HG03439 (cell line): ENCODE results near the gene PCDHA5.
"Not testable (repeated sequence)": the region's sequence is repeated elsewhere in the genome, so short reads cannot be mapped to it uniquely, and the experiment has no call there.

Source experiments
- ATAC-seq: cut with Tn5 transposase; IDR thresholded peaks from one replicate; pipeline ENCODE4 v1.9.1; 2021; ENCODE audit warnings: mild to moderate bottlenecking, moderate library complexity; ENCODE audit not compliant: unreplicated experiment

Gene PCDHA5

GRCh38 chr5:140821375-140822280 is at the start of gene PCDHA5:
Gene PCDHA5 (plus strand): TSS chr5:140821613.
- ATAC-seq: no peak

- ATAC-seq: no peak
Observed at GRCh38 chr5:140780512-140780911, 40.9 kb upstream of the PCDHA5 start.

DNA sequence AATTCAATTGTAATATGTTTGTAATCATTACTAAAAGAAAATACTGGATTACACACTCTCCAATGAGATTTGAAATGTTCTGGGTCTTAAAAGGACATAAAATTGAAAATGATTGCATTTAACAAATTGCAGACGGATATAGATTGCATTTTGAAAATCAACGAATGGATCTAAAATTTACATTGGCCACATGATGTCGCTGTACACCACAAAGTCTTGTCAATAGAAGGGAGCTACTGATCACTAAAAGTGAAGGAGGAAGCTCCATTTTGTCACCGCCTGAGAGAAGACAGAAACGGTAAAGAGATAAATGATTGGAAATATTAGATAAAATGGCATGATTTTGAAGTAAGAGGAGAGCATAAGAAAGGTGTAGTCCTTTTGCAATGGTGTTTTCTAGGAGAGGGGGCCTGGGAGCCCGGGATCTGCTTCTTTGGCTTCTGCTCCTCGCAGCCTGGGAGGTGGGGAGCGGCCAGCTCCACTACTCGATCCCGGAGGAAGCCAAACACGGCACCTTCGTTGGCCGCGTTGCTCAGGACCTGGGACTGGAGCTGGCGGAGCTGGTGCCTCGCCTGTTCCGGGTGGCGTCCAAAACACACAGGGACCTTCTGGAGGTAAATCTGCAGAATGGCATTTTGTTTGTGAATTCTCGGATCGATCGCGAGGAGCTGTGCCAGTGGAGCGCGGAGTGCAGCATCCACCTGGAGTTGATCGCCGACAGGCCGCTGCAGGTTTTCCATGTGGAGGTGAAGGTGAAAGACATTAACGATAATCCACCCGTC is 35.3 kb upstream of the PCDHA5 start, which contains the start of gene PCDHA1:
Gene PCDHA1 (plus strand): TSS at position 236 of the 782 bp plus-strand sequence.
- no peak for ATAC-seq

GRCh38 chr5:140787422-140787821 is 34.0 kb upstream of the PCDHA5 start:
- ATAC-seq: not testable (repeated sequence)

DNA sequence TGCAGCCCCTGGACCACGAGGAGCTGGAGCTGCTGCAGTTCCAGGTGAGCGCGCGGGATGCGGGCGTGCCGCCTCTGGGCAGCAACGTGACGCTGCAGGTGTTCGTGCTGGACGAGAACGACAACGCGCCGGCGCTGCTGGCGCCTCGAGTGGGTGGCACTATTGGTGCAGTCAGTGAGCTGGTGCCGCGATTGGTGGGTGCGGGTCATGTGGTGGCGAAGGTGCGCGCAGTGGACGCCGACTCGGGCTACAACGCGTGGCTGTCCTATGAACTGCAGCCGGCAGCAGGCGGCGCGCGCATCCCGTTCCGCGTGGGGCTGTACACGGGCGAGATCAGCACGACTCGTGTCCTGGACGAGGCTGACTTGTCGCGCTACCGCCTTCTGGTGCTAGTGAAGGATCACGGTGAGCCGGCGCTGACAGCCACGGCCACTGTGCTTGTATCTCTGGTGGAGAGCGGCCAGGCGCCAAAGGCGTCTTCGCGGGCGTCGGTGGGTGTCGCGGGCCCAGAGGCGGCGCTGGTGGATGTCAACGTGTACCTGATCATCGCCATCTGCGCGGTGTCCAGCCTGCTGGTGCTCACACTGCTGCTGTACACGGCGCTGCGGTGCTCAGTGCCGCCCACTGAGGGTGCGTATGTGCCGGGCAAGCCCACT is 33.4 kb upstream of the PCDHA5 start:
- not testable (repeated sequence) for ATAC-seq

DNA sequence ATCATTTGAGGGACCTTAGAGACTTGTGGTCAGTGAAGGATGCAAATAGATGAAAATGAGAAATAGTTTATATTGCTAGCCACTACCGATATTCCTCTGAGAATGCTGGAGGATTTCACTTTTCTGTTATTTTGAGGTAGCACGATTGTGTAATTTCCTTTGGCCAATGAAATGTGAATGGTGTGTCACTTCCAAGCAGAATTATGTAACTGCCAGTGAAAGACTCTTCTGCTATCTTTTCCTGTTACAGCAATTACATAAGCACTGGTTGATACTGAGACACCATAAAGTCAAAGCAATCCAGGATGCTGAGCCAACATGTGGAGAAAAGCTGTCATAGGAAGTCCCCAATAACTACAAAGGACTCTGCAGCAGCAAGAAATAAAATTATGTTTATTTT is 30.3 kb upstream of the PCDHA5 start:
- ATAC-seq: no peak

DNA sequence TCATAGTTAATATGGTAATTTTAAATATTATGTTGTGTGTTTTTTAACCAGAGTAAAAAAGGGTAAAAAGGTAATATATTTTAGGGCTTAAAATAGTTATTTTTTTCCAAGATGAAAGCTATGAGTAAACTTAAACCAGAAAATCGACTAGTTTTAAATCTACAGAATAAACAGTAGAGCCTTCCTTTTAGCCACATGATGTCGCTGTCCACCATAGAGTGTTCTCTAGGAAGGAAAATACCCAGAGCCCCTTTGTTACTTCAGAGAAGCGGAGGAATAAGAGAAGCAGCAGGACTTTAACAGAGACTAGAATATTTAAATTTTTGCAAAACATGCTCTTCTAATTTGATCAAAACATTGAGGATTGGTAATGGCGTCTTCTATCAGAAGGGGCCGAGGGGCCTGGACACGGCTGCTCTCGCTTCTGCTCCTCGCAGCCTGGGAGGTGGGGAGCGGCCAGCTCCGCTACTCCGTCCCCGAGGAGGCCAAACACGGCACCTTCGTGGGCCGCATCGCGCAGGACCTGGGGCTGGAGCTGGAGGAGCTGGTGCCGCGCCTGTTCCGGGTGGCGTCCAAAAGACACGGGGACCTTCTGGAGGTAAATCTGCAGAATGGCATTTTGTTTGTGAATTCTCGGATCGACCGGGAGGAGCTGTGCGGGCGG is 26.7 kb upstream of the PCDHA5 start, which contains the start of gene PCDHA2:
Gene PCDHA2 (plus strand): TSS at position 258 of the 664 bp plus-strand sequence.
- no peak for ATAC-seq

- no peak for ATAC-seq
Observed at GRCh38 chr5:140795259-140795641, 26.2 kb upstream of the PCDHA5 start.

DNA sequence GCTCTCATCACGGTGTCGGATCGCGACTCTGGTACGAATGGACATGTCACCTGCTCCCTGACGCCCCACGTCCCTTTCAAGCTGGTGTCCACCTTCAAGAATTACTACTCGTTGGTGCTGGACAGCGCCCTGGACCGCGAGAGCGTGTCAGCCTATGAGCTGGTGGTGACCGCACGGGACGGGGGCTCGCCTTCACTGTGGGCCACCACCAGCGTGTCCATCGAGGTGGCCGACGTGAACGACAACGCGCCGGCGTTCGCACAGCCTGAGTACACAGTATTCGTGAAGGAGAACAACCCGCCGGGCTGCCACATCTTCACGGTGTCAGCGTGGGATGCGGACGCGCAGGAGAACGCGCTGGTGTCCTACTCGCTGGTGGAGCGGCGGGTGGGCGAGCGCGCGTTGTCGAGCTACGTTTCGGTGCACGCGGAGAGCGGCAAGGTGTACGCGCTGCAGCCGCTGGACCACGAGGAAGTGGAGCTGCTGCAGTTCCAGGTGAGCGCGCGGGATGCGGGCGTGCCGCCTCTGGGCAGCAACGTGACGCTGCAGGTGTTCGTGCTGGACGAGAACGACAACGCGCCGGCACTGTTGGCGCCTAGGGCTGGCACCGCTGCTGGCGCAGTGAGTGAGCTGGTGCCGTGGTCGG is 25.2 kb upstream of the PCDHA5 start:
- ATAC-seq: not testable (repeated sequence)

- ATAC-seq: no peak
Observed at GRCh38 chr5:140796718-140797095, 24.7 kb upstream of the PCDHA5 start.

DNA sequence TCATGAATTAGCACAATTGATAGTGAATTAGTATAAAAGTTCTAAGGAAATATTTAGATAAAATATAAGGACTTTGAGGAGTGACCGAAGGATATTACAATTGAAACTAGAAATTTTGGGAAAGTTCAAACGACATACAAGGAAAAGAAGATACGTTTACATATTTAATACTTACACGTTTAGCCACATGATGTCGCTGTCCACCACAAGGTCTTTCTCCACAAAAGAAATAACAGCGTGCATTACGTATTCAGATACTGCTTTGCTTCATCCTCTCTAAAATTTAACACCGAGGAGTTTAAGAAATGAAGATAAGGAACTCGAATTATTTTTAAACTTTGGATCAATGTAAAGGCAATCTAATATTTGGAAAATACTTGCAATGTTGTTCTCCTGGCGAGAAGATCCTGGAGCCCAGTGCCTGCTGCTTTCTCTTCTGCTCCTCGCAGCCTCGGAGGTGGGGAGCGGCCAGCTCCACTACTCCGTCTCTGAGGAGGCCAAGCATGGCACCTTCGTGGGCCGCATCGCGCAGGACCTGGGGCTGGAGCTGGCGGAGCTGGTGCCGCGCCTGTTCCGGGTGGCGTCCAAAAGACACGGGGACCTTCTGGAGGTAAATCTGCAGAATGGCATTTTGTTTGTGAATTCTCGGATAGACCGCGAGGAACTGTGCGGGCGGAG is 20.5 kb upstream of the PCDHA5 start, which contains the start of gene PCDHA3:
Gene PCDHA3 (plus strand): TSS at position 242 of the 678 bp plus-strand sequence.
- ATAC-seq: no peak

GRCh38 chr5:140801494-140801841 is 19.9 kb upstream of the PCDHA5 start:
- no peak for ATAC-seq

DNA sequence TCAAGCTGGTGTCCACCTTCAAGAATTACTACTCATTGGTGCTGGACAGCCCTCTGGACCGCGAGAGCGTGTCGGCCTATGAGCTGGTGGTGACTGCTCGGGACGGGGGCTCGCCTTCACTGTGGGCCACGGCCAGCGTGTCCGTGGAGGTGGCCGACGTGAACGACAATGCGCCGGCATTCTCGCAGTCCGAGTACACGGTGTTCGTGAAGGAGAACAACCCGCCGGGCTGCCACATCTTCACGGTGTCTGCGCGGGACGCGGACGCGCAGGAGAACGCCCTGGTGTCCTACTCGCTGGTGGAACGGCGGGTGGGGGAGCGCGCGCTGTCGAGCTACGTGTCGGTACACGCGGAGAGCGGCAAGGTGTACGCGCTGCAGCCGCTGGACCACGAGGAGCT is 19.0 kb upstream of the PCDHA5 start:
- not testable (repeated sequence) for ATAC-seq

GRCh38 chr5:140802781-140803271 is 18.6 kb upstream of the PCDHA5 start:
- ATAC-seq: no peak

DNA sequence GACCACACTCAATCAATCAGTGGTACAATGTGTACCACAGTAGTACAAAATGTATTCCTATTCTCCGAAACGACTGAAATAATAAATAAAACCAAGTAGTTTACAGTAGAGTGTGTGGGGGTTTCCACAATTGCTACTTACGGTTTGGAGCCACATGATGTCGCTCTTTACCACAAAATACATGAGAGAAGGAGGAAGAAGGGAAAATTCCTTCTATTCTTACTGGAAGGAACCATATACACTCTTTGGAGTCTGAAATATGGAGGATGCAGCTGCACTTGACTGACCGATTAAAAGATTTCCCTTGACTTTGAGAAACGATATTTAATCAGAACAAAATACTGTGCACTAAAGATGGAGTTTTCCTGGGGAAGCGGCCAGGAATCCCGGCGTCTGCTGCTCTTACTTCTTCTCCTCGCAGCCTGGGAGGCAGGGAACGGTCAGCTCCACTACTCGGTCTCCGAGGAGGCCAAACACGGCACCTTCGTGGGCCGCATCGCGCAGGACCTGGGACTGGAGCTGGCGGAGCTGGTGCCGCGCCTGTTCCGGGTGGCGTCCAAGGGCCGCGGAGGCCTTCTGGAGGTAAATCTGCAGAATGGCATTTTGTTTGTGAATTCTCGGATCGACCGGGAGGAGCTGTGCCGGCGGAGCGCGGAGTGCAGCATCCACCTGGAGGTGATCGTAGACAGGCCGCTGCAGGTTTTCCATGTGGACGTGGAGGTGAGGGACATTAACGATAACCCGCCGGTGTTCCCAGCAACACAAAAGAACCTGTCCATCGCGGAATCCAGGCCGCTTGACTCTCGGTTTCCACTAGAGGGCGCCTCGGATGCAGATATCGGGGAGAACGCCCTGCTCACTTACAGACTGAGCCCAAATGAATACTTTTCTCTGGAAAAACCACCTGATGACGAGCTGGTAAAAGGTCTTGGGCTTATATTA is 14.3 kb upstream of the PCDHA5 start, which contains the start of gene PCDHA4:
Gene PCDHA4 (plus strand): TSS at position 235 of the 942 bp plus-strand sequence.
- ATAC-seq: no peak

DNA sequence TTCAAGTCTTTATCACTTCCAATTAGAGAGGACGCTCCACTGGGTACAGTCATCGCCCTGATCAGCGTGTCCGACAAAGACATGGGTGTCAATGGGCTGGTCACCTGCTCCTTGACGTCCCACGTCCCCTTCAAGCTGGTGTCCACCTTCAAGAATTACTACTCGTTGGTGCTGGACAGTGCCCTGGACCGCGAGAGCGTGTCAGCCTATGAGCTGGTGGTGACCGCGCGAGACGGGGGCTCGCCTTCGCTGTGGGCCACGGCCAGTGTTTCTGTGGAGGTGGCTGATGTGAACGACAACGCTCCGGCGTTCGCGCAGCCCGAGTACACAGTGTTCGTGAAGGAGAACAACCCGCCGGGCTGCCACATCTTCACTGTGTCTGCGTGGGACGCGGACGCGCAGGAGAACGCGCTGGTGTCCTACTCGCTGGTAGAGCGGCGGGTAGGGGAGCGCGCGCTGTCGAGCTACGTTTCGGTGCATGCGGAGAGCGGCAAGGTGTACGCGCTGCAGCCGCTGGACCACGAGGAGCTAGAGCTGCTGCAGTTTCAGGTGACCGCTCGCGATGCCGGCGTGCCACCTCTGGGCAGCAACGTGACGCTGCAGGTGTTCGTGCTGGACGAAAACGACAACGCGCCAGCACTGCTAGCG is 13.0 kb upstream of the PCDHA5 start:
- ATAC-seq: not testable (repeated sequence)

DNA sequence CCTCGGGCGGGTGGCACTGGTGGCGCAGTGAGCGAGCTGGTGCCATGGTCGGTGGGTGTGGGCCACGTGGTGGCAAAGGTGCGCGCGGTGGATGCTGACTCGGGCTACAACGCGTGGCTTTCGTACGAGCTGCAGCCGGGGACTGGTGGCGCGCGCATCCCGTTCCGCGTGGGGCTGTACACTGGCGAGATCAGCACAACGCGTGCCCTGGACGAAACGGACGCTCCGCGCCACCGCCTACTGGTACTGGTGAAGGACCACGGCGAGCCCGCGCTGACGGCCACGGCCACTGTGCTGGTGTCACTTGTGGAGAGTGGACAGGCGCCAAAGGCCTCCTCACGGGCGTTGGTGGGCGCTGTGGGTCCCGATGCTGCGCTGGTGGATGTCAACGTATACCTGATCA is 12.5 kb upstream of the PCDHA5 start:
- ATAC-seq: no peak

DNA sequence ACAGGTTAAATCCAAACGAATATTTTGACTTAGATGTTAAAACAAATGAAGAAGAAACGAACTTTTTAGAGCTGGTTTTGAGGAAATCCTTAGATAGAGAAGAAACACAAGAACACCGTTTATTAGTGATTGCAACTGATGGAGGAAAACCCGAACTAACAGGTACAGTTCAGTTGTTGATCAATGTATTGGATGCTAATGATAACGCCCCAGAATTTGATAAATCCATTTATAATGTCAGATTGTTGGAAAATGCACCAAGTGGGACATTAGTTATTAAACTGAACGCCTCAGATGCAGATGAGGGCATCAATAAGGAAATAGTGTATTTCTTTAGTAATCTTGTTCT is 842 bp downstream of the PCDHA5 start:
- no peak for ATAC-seq
